ENCODE results near the gene HADHB.

DNA sequence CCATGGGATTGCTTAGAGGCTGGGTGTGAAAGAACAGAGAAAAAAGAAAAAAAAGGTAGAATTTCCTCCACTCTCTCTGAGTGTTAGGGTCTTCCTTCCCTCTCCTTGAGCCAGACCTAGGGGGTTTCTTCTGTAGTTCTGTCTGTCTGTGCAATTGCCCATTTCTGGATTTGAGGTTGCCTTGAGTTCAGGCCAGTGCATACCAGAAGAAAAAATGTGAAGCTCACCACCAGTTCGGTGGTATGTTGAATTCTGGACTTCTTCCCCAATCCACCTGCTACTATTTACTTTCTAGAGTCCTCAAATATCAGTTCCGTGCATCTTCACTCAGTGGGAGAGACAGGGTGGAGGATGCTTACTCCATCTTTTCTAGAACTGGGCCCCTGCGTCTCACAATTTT lies 85.9 kb downstream of the HADHB start:
- TF ChIP-seq CTCF (IDR thresholded peaks at IDR 0.05 in 2 of 3, conservative IDR thresholded peaks at IDR 0.05 in 1 of 3; ENCODE audit: control insufficient read depth in 2 of 3, extremely low read depth in 1 of 3, insufficient read depth in 1 of 3, low read depth in 3 of 3, low read length in 3 of 3) = no peak
- TF ChIP-seq SRF (IDR thresholded peaks at IDR 0.05; ENCODE audit: low read depth in 2 of 2, low read length in 2 of 2) = no peak
- TF ChIP-seq ZSCAN29 (IDR thresholded peaks at IDR 0.05) = no peak
